WI38 (cell line): ENCODE results near the gene CARD19.

Source experiments
- H3K4me3 ChIP-seq: 2 replicates; pipeline ENCODE4 v1.5.1; 2011; ENCODE audit warnings: low read depth, mild to moderate bottlenecking, control low read depth, low read length
- TF ChIP-seq, protein P1 (sequence below): IDR thresholded peaks from 2 replicates; pipeline ENCODE4 v1.5.1; 2012; ENCODE audit warnings: low read depth, mild to moderate bottlenecking, control low read depth, low read length

Gene CARD19

DNA sequence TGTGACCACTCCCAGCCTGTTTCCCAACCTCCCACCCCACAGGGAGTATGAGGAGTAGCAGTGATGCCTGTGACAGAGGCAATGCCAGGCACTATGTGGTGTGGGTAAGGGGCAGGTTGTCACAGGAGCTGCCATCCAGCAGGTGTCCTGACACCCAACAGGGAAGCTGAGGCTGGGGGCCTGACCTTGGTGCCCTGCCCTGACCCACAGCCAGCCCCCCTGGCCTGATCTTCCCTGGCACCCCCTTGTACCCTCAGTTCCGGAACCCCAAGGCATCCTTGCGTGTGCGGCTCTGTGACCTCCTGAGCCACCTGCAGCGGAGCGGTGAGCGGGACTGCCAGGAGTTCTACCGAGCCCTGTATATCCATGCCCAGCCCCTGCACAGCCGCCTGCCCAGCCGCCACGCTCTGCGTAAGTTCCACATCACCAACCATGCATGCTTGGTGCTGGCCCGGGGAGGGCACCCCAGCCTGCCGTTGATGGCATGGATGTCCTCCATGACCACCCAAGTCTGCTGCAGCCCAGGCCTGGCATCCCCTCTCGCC is 14.4 kb downstream of the CARD19 start:
- TF ChIP-seq, protein P1, sequence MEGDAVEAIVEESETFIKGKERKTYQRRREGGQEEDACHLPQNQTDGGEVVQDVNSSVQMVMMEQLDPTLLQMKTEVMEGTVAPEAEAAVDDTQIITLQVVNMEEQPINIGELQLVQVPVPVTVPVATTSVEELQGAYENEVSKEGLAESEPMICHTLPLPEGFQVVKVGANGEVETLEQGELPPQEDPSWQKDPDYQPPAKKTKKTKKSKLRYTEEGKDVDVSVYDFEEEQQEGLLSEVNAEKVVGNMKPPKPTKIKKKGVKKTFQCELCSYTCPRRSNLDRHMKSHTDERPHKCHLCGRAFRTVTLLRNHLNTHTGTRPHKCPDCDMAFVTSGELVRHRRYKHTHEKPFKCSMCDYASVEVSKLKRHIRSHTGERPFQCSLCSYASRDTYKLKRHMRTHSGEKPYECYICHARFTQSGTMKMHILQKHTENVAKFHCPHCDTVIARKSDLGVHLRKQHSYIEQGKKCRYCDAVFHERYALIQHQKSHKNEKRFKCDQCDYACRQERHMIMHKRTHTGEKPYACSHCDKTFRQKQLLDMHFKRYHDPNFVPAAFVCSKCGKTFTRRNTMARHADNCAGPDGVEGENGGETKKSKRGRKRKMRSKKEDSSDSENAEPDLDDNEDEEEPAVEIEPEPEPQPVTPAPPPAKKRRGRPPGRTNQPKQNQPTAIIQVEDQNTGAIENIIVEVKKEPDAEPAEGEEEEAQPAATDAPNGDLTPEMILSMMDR, result no peak
- H3K4me3 ChIP-seq, result no peak overlapping the region

DNA sequence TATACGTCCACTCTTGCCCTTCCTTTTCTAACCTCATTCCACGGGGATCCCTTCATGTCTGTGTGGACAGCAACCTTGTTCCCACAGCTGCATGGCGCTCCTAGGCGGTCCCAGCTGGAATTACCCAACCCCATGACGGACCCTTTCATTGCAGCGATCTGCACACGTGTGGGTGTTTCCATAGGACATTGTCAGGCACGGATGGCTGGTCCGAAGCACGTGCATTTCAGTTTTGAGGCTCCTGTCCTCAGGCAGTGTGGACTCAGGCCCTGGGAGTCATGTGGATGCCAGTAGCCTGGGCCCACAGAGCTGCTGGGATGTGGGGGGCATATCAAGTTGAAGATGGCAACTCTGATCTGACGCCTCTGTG is 15.0 kb downstream of the CARD19 start:
- H3K4me3 ChIP-seq, result no peak overlapping the region
- TF ChIP-seq, protein P1, result no peak

DNA sequence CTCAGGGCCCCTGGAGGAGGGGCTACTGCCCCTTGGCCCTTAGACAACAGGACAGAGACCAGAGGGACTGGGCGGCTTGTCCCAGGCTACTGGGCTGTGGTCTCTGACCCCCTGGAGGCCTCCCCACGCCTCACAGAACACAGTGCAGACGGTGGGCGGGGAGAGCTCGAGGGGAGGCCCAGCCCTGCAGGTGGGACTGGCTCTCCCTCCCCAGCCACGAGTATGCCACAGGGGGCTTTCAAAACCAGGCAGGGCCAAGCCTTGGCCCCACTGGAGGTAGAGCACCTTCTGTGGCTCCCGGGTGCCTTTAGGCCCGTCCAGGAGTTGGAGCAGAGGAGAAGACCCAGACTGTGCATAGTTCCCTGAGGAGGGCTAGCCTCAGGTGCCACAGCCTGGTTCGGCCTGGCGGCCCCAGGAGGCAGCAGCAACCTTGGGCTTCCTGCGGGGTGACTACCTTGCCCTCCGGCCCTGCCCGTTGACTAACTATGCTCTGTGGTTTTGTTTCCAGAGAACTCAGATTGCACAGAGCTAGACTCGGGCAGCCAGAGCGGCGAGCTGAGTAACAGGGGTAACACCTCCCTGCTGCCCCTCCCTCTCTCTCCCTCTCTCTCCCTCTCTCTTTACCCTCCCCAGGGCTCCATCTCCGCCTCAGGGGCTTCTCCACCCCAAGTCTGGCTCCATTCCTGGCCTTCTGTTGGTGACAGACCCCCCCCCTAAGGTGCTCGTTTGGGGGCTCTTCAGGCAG is 15.5 kb downstream of the CARD19 start:
- no peak overlapping the region for H3K4me3 ChIP-seq
- TF ChIP-seq, protein P1, result no peak

- TF ChIP-seq, protein P1, result no peak
- H3K4me3 ChIP-seq, result no peak overlapping the region
These were observed 16.3 kb downstream of the CARD19 start for GRCh38 chr9:93112116-93112863.

DNA sequence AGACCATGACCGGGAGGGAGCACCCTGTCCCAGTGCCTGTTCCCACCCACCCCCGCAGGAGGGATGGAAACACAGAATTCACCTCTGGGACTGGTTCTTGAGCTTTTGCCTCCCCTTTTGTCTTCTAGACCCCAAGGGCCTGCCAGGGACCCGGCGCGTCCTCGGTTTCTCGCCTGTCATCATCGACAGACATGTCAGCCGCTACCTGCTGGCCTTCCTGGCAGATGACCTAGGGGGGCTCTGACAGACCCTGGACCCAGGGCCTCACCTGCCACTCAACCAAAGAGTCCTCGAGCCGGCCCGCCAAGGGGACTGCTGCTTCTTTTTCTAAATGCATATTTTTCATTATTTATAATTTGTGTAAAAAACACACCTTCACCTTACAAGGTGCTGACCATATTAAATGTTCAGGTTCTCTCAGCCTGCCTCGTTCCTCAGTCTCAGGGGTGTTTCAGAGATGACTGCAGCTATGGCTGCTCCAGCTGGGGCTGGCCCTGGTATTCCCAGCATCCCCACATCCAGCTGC is 16.9 kb downstream of the CARD19 start:
- TF ChIP-seq, protein P1, result no peak
- H3K4me3 ChIP-seq, result no peak overlapping the region

GRCh38 chr9:93114169-93114983 is 18.4 kb downstream of the CARD19 start:
- TF ChIP-seq, protein P1, result no peak

More at GRCh38 chr9:93114169-93114983, 18.4 kb downstream of the CARD19 start:
- H3K4me3 ChIP-seq, result no peak overlapping the region
